GM18868 (cell line): ENCODE data around the gene SH3BGRL2.
"Not testable (repeated sequence)": the region's sequence is repeated elsewhere in the genome, so short reads cannot be mapped to it uniquely, and the experiment has no call there.

ENCODE experiments used
- ATAC-seq: cut with Tn5 transposase; IDR thresholded peaks from one replicate; pipeline ENCODE4 v1.9.1; 2021; ENCODE audit warnings: mild to moderate bottlenecking, moderate library complexity; ENCODE audit not compliant: unreplicated experiment

SH3BGRL2 gene

GRCh38 chr6:79614326-79615305 lies 16.5 kb upstream of the SH3BGRL2 start:
- peak; percentile 38 for ATAC-seq

- no peak for ATAC-seq
These were observed 13.6 kb upstream of the SH3BGRL2 start for GRCh38 chr6:79617518-79617941.

GRCh38 chr6:79618425-79618824 lies 12.7 kb upstream of the SH3BGRL2 start:
- ATAC-seq, result not testable (repeated sequence)

DNA sequence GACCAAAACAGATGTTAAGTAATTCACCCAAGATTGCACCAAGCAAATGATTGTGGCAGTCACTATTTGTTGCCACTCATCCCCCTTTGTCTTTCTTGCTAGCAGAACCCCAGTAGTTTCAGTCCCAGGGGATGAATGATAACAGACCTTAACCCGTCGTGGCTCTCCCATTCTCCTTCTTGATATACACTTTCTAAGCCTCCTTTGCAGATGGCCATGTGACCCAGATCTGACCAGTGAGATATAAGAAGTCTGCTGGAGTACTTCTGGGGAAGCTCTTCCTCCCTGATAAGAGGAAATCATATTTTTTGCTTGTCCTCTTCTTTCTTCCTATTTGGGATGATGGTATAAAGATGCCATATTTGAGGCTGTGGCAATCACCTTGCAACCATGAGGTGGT lies 9.6 kb upstream of the SH3BGRL2 start:
- no peak for ATAC-seq

- no peak for ATAC-seq
These were observed 8.8 kb upstream of the SH3BGRL2 start for GRCh38 chr6:79622364-79622763.

DNA sequence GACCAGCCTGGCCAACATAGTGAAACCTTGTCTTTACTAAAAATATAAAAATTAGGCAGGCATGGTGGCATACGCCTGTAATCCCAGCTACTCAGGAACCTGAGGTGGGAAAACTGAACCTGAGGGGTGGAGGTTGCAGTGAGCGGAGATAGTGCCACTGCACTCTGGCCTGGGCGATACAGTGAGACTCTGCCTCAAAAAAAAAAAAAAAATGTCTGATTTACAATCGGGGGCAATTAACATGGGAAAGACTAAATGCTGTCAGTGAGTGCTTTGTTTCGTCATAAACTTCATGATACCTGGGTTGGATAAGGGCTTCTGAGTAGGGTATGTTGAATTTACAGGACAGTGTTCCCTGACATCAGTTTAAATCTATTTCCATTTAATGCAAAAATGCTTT lies 8.0 kb upstream of the SH3BGRL2 start:
- ATAC-seq, result no peak

GRCh38 chr6:79625746-79626145 lies 5.4 kb upstream of the SH3BGRL2 start:
- no peak for ATAC-seq

DNA sequence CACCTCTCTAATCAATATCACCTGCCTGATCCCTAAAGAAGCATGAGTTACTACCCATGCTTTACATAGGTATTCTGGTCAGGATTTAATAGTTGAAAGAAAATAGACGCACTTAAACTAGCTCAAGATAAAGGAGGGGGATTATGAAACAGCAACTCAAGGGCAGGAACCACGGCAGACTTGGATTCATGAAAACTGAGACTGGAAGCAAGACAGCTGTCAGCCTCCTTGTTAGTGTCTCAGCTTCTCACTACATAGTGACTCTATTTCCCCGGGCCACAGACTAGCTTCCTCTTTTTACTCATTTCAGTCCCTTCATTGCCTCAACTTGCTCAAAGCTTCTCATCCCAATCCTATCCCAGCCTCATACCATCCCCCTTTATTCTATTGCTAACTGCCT lies 4.3 kb upstream of the SH3BGRL2 start:
- ATAC-seq, result no peak

GRCh38 chr6:79627422-79627821 lies 3.7 kb upstream of the SH3BGRL2 start:
- no peak for ATAC-seq

GRCh38 chr6:79628466-79629288 lies 2.5 kb upstream of the SH3BGRL2 start:
- ATAC-seq, result no peak

DNA sequence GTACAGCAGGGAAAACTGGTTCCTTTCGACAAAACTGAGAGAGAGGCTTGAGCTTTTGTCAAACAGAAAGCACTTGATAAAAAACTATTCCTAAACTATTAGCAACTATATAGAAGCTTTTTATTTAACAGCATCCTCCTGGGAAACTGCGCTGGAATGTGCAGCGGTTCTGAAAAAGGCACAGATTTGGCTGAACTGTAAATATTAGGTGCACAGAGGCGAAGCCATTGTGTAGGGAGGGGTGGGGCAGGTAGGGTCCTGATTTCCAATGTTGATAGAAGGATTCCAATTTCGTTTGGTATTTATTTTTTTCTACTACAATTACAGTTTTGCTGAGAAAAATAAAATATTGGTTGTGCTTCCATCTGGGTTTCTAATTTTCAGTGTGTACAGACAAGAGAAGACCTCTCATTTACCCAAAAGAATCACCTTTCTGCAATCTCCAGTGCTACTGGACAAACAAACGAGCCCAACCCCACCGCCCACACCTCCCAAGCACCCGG lies 698 bp upstream of the SH3BGRL2 start:
- no peak for ATAC-seq

DNA sequence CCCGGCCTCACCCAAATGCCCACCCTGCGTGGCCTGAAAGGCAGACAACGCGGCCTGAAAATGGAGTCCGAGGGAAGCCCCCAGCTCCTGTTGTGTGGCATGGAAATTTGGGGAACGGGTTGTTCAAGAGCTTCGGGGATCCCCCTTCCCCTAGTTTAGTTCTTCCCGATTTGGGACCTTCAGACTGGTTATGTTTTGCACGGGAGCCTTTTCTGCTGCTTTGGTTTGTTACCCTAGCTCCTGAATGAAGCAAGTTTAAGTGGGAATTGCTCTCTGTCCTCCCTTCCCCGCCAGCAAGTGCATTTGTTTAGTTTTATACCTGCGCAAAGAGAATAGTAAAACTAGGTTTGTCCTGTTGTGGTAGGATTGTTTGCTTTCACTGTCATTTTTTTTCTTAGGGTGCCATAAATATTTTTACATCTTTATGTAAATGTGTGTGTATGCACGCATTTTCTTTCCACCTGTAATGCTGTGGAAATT lies 604 bp downstream of the SH3BGRL2 start:
- ATAC-seq, result no peak

DNA sequence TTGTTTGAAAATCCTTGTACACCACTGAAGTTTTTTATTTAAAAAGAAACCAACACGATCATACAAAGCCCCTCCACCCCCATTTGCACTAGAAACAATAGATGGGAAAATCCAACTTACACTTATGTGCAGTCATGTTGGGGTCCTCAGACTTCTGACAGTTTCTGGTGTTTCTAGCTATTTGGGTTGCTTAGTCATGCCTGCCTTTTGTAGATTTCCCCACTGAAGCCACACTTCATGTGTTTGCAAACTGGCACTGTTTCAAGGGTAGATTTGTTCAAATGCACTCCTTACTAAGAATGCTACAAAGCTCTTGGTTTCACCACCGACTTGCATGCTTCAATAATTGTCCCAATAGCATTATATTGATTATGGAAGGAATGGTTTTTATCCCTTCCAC lies 1.5 kb downstream of the SH3BGRL2 start:
- ATAC-seq, result peak; percentile 54

DNA sequence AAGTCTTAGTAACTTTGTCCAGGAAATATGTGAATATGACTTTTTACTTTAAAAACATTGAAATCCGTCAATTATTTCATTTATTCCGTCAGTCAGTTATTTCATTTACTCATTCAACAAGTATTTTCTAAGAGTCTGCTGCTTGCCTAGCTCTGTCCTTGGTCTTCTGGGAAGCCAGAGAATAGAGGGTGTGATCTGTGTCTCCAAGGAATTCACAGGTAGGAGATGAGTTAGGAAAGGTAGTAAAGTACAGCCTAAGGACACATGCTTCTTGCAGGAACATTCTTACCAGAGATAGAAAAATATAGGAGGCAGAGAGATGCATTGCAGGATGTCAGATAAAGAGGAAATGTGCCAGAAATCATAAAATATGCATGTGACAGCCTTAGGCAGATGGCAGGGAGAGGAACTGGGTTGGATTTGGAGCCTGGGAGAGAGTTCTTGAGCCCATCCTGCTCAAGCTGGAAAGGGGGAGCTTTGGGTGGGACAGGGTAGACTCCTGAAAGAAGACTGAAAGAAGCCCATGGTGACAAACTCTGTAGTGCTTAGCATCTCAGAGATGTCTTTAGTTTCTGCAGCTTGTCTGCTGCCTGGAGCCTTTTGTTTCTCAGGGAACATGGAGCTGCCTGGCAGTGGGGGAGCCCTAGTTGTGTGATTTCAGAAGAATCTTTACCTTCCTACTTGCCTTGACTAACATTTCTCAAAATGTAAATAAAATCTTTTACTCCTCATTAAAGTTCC lies 3.5 kb downstream of the SH3BGRL2 start:
- ATAC-seq, result no peak

DNA sequence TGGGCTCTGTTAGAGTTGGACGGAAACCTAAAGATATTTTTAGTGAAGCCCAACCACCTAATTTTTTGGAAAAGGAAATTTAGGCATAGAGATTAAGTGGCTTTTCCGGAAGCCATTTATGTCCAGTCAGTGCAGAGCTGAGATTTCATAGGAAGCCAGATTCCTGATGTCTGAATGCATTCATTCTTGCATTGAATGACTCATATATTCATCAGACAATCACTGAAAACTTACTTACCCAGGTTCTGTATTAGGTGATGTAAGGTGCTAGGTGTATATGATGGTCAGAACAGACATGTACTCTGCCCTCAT lies 4.1 kb downstream of the SH3BGRL2 start:
- no peak for ATAC-seq

DNA sequence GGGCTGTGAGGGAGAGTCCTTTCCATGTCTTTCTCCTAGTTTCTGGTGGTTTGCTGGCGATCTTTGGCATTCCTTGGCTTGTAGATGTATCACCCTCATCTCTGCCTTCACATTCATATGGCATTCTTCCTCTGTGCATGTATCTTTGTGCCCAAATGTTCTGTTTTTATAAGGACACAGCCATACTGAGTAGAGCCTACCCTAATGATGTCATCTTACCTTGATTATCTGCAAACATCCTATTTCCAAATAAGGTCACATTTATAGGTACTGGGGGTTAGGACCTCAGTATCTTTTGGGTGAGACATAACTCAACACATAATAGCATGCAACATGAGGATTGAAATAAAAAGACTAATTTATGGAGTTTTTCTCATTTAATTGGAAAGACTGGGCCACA lies 5.5 kb downstream of the SH3BGRL2 start:
- no peak for ATAC-seq

GRCh38 chr6:79640146-79641111 lies 9.3 kb downstream of the SH3BGRL2 start:
- no peak for ATAC-seq

- ATAC-seq, result peak; percentile 77
These were observed 14.9 kb downstream of the SH3BGRL2 start for GRCh38 chr6:79646006-79646405.

DNA sequence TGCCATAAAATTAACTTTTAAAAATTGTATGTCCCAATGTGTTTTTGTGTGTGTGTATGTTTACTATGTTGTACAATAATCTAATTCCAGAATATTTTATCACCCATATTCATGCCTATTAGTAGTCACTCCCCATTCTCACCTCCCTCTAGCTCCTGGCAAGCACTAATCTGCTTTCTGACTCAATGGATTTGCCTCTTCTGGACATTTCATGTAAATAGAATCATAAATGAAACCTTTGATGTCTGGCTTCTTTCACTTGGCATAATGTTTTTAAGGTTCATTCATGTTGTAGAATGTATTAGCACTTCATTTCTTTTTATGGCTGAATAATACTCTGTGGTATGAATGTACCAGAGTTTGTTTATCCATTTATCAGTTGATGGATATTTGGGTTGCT lies 15.4 kb downstream of the SH3BGRL2 start:
- ATAC-seq, result no peak

DNA sequence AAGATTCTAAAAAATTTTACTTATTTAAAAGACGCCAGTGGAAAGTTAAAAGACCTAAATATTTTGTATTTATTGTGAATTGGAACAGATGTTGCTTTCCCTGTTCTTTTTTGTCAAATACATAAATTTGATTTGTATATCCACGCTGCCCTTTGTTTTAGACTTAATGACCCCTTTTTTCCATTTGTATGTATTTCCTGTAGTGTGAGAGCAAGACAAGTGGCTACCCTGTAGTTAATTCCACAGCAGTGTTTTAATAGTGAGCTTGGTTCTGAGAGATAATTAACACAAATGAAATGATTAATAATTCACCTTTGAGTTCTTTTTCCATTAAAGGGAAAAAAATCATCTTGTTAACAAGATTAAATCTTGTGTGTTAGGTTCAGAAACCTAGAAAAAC lies 16.6 kb downstream of the SH3BGRL2 start:
- no peak for ATAC-seq
